HG03342 (cell line): Measurements from ENCODE around the gene AMY1C.
"Not testable (repeated sequence)": the region's sequence is repeated elsewhere in the genome, so short reads cannot be mapped to it uniquely, and the experiment has no call there.

Source experiments
- ATAC-seq: cut with Tn5 transposase; IDR thresholded peaks from one replicate; pipeline ENCODE4 v1.9.1; 2021; ENCODE audit warnings: mild to moderate bottlenecking, moderate library complexity; ENCODE audit not compliant: unreplicated experiment

The AMY1C gene

DNA sequence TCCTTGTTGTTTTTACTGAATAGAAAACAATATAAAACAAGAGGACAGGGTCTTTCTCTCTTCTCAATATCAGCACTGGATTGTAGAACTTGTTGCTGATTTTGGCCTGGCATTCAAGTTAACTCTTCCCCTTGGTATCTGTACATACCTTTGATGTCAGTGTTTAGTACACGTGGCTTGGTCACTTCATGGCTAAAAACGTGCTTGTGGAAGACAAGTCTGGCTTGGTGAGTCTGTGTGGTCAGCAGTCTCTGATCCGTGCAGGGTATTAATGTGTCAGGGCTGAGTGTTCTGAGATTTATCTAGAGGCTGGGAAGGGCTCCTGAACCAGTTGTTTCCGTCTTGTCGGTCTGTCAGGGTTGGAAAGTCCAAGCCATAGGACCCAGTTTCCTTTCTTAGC lies at the start of gene AMY1C:
Gene AMY1C (plus strand): TSS at position 301 of the 400 bp plus-strand sequence. CDS start 572 bp downstream, outside the sequence.
- not testable (repeated sequence) for ATAC-seq

GRCh38 chr1:103700669-103701068 lies 49.0 kb upstream of the AMY1C start:
- not testable (repeated sequence) for ATAC-seq

GRCh38 chr1:103701256-103701655 lies 48.4 kb upstream of the AMY1C start:
- ATAC-seq = not testable (repeated sequence)

DNA sequence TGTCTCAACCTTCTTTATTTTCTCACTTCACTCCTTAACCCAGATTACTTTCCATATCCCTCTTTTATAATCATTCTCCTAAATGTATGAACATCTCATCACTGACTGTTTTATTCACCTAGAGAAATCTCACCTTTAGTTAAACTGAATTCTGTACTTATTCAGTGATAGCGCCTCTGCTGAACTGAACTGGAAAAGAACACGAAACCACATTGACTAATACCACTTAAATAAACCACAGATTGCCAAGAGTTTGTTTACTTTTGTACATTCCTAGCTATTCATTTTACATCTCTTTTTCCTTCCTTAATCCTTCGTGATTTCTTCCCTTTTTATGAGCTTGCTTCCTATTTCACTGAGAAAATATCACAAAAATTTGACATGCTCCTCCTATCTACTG lies 42.0 kb upstream of the AMY1C start:
- not testable (repeated sequence) for ATAC-seq

GRCh38 chr1:103710381-103710780 lies 39.3 kb upstream of the AMY1C start:
- ATAC-seq = not testable (repeated sequence)

DNA sequence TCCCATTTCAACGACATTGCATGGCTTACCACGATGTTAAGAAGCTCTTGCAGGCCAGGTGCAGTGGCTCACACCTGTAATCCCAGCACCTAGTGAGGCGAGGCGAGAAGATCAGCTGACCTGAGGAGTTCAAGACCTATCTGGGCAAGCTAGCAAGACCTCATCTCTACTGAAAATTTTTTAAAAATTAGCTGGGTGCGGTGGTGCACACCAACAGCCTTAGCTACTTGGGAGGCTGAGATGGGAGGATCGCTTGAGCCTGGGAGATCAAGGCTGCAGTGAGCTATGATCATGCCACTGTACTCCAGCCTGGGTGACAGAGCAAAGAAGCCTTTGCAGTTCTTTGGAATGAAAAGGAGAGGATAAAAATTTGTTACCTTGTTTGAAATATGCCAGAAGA lies 32.3 kb upstream of the AMY1C start:
- ATAC-seq = not testable (repeated sequence)

DNA sequence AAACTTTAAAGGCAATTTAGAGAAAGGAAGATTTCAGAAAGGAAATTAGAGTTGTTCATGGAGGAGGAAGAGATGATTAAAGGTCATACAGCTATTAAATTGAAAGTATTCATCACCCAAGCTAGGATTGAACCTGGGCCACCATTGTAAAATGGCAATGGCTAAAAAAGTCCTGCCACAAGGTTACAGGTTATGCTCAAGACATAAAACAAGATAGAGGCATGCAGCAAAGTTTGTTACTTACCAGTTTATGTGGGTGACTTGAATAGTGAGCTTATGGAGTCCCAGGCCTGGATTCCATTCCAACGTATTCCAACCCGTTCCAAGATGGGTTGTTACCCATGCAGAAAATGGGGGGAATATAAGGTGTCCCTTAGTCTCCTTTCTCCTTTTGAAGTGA lies 28.2 kb upstream of the AMY1C start:
- ATAC-seq = not testable (repeated sequence)

- not testable (repeated sequence) for ATAC-seq
Observed at GRCh38 chr1:103735334-103735733, 14.4 kb upstream of the AMY1C start.

DNA sequence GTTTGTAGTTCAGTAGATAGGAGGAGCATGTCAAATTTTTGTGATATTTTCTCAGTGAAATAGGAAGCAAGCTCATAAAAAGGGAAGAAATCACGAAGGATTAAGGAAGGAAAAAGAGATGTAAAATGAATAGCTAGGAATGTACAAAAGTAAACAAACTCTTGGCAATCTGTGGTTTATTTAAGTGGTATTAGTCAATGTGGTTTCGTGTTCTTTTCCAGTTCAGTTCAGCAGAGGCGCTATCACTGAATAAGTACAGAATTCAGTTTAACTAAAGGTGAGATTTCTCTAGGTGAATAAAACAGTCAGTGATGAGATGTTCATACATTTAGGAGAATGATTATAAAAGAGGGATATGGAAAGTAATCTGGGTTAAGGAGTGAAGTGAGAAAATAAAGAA lies 11.7 kb upstream of the AMY1C start:
- ATAC-seq = not testable (repeated sequence)

DNA sequence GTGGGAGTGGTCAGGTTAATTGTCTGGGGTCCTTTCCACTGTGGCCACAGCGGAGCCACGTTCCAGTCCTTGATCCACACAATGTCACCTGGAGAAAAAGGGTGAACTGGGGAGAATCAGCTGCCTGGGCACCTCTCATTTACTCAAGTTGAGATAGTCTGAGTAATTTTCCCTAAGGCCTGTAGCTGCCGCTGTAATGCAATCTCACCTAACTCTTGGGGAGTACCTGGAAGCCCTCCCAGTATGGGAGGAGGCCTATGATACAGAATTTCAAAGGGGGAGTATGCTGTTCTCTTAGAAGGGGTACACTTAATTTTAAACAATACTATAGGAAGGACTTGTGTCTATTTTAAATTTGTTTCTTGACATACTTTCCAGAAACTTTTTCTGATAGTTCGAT lies 5.2 kb upstream of the AMY1C start:
- ATAC-seq = not testable (repeated sequence)

DNA sequence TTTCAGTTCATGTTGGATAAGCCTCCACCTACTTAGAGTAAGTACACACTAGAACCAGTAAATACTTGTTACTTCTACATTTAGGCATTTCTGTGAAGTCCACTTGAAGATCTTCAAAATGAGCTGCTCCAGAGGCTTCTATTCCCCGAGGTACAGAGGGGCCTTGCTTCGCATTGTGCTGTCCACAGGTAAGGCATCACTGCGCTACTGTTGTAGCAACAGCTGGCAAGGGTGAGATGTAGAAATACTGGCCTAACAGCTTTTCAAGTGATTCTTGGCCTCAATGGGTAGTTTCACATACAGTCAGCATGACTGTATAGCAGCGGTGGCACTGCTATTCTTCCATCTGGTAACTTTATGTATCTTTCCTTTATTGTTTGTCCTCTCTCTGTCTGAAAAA lies 4.7 kb upstream of the AMY1C start:
- not testable (repeated sequence) for ATAC-seq

DNA sequence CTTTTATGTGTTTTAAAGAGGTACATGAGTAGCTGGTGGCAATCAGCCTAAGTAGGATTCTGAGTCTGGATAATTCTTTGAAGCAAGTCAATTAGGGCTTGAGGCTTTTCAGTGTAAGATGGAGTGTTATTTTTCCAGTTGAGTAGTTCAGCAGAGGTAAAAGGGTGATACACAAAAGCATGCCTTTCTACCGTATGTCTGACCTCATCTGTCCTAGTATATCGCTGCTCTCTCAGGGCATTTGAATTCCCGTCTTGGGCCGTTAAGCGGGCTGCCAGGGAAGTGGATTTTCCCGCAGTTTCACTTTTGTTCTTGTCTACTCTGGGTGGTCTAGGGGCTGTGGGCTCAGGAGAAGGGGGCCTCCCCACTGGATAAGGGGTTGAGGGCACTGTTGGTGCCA lies 1.4 kb upstream of the AMY1C start:
- ATAC-seq = not testable (repeated sequence)

DNA sequence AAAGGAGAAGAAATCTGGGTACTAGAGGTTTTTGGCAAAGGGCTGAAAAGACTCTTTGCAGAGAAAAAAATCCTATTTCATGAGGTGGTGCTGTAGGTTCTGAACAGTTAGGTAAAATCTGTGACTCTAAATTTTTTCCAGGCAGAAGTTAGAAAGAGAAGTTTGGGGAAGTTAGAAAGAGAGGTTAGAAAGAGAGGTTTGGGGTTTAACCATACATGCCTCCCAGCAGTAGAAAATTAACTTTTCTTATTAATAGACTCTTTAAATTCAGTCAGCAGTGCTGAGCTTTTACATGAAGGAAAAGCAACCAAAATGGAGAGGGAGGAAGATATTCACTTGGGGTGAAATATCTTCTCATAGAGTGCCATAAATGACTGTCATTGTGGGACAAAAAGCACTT lies 12.2 kb downstream of the AMY1C start:
- ATAC-seq = no peak

DNA sequence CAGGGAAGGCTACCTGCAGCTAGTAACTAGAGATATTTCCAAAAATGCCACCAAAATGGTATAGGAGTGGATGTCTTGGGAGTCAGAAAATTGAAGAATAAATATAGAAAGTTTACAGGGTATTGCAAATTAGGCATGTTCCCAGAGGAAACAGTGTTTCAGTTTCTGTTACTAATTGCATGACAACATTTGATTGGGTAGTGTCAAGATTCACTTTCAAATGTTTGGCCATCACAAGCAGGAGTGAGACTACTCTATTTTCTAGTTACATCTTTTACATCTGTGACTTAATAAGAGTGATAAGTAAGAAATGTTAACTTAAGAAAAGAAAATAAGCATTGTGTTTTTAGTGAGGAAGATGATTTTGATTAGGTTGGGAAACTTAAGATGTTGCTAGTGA lies 30.2 kb downstream of the AMY1C start:
- peak; percentile 48 for ATAC-seq

GRCh38 chr1:103783944-103784377 lies 34.3 kb downstream of the AMY1C start:
- ATAC-seq = peak; percentile 57

DNA sequence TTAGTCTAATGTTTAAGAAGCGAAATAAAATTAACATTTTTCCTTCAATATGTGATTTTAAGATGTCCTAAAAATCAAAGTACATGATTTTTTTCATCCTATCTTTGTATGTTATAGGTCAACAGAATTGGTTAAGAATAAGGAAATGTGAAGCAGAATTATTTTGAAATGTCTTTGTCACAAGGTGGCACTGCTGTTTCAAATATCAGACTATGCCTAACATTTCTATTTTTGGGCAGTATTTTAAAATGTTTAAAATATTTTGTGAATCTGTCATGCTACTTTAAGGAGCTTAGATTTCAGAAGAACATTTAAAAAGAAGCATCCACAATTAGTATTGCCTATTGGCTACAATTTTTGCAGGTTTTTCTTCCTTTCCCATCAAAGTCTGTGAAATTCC lies 38.7 kb downstream of the AMY1C start:
- no peak for ATAC-seq

GRCh38 chr1:103790172-103790571 lies 40.5 kb downstream of the AMY1C start:
- no peak for ATAC-seq
